IMR-90 (cell line): ENCODE results near the gene ZNRF4. TPM values are rescaled to one million over a fixed set of nuclear protein-coding genes. Genes with fewer than 3 reads are reported as not detected.

Source experiments
- ATAC-seq: fragments of 200-7000 bp; cut with Tn5 transposase; 2 replicates; pipeline ENCODE4 v1.9.1; 2020; ENCODE audit warnings: low read depth, mild to moderate bottlenecking, moderate library complexity
- BruUV-seq: library from RNA; stranded (reverse); fragments of 400-500 nt; replicated peaks from 2 replicates; lab custom pipeline; 2021; lab: Mats Ljungman, UMichigan
- CTCF ChIA-PET: fragments of 300-600 bp; formaldehyde crosslinking; extraction: SDS; loops from one replicate; lab custom pipeline; 2021; ENCODE audit warnings: antibody characterized with exemption; lab: Yijun Ruan, JAX
- POLR2A ChIA-PET: fragments of 300-600 bp; sonication (Branson Sonifier 250); formaldehyde crosslinking; loops from one replicate; lab custom pipeline; 2022; ENCODE audit warnings: antibody characterized with exemption; ENCODE audit not compliant: unreplicated experiment; lab: Charles Lee
- DNase-seq: peaks from one replicate; pipeline ENCODE4 v3.0.0; 2013
- H2AFZ ChIP-seq: replicated peaks from 2 replicates; pipeline ENCODE3; 2013; ENCODE audit warnings: low read length, mild to moderate bottlenecking; ENCODE audit not compliant: poor library complexity
- H2AK5ac ChIP-seq: 2 replicates; pipeline ENCODE4 v1.6.1; 2013; ENCODE audit warnings: low read depth, low read length, inconsistent platforms
- H2AK9ac ChIP-seq: replicated peaks from 2 replicates; pipeline ENCODE3; 2013; ENCODE audit warnings: mild to moderate bottlenecking, low read depth, low read length, moderate library complexity; ENCODE audit not compliant: poor library complexity
- H2BK120ac ChIP-seq: 2 replicates; pipeline ENCODE4 v1.6.1; 2013; ENCODE audit warnings: low read depth, low read length, inconsistent platforms
- H2BK15ac ChIP-seq: 3 replicates; pipeline ENCODE4 v1.6.1; 2013; ENCODE audit warnings: low read depth, low read length, inconsistent platforms
- H2BK20ac ChIP-seq: 2 replicates; pipeline ENCODE4 v1.6.1; 2013; ENCODE audit warnings: low read depth, mild to moderate bottlenecking, inconsistent platforms, low read length, moderate library complexity
- H2BK5ac ChIP-seq: 2 replicates; pipeline ENCODE4 v1.6.1; 2013; ENCODE audit warnings: mild to moderate bottlenecking, low read depth, low read length, inconsistent platforms; ENCODE audit not compliant: poor library complexity, severe bottlenecking
- H3K14ac ChIP-seq: replicated peaks from 2 replicates; pipeline ENCODE4 v1.6.1; 2013; ENCODE audit warnings: low read depth, low read length, inconsistent platforms
- H3K18ac ChIP-seq: 2 replicates; pipeline ENCODE4 v1.6.1; 2013; ENCODE audit warnings: low read depth, low read length, control low read depth
- H3K23ac ChIP-seq: 2 replicates; pipeline ENCODE4 v1.6.1; 2013; ENCODE audit warnings: low read depth, low read length, inconsistent platforms
- H3K27ac ChIP-seq: 2 replicates; pipeline ENCODE4 v1.5.1; 2013; ENCODE audit warnings: mild to moderate bottlenecking, control low read depth, low read length; ENCODE audit not compliant: insufficient read depth
- H3K27me3 ChIP-seq: 2 replicates; pipeline ENCODE4 v1.6.1; 2013; ENCODE audit warnings: low read length; ENCODE audit not compliant: control insufficient read depth, insufficient read depth
- H3K36me3 ChIP-seq: 2 replicates; pipeline ENCODE4 v1.6.1; 2013; ENCODE audit warnings: low read length, mixed read lengths; ENCODE audit not compliant: control insufficient read depth, insufficient read depth
- H3K4ac ChIP-seq: 2 replicates; pipeline ENCODE4 v1.6.1; 2013; ENCODE audit warnings: low read depth, low read length, inconsistent platforms
- H3K4me1 ChIP-seq: 2 replicates; pipeline ENCODE4 v1.6.1; 2013; ENCODE audit warnings: low read length, mixed read lengths; ENCODE audit not compliant: control insufficient read depth, insufficient read depth
- H3K4me2 ChIP-seq: 2 replicates; pipeline ENCODE4 v1.6.1; 2013; ENCODE audit warnings: low read depth, mild to moderate bottlenecking, control low read depth, low read length, moderate library complexity
- H3K4me3 ChIP-seq: 2 replicates; pipeline ENCODE4 v1.5.1; 2013; ENCODE audit warnings: low read depth, mild to moderate bottlenecking, control low read depth, low read length, moderate library complexity; ENCODE audit not compliant: insufficient read depth
- H3K56ac ChIP-seq: 2 replicates; pipeline ENCODE4 v1.6.1; 2013; ENCODE audit warnings: low read length, inconsistent platforms; ENCODE audit not compliant: insufficient read depth; ENCODE audit errors: extremely low read depth
- H3K79me1 ChIP-seq, 2 experiments: 2 replicates each; pipeline ENCODE4 v1.6.1; 2013; ENCODE audit warnings: low read length in 2 of 2, inconsistent platforms in 1 of 2, low read depth in 1 of 2
- H3K9ac ChIP-seq: 2 replicates; pipeline ENCODE4 v1.6.1; 2013; ENCODE audit warnings: low read depth, low read length, control low read depth
- H3K9me1 ChIP-seq: 2 replicates; pipeline ENCODE4 v1.6.1; 2013; ENCODE audit warnings: low read length, inconsistent platforms; ENCODE audit not compliant: insufficient read depth
- H3K9me3 ChIP-seq: 2 replicates; pipeline ENCODE4 v1.6.1; 2013; ENCODE audit warnings: low read length; ENCODE audit not compliant: control insufficient read depth, insufficient read depth
- H4K20me1 ChIP-seq: 2 replicates; pipeline ENCODE4 v1.6.1; 2013; ENCODE audit warnings: low read length, inconsistent platforms; ENCODE audit not compliant: insufficient read depth
- H4K5ac ChIP-seq: 2 replicates; pipeline ENCODE4 v1.6.1; 2013; ENCODE audit warnings: mild to moderate bottlenecking, low read depth, low read length, control low read depth
- H4K8ac ChIP-seq, 2 experiments: 2 replicates each; pipeline ENCODE4 v1.6.1; 2013; ENCODE audit warnings: low read depth in 2 of 2, low read length in 2 of 2, control low read depth in 1 of 2, inconsistent platforms in 1 of 2
- H4K91ac ChIP-seq: 2 replicates; pipeline ENCODE4 v1.6.1; 2013; ENCODE audit warnings: low read depth, low read length, inconsistent platforms; ENCODE audit not compliant: insufficient read depth
- BHLHE40 ChIP-seq: fragments of 150-350 bp; IDR thresholded peaks from 2 replicates; pipeline ENCODE4 v1.6.1; 2016; ENCODE audit warnings: mild to moderate bottlenecking, low read depth, low read length
- CEBPB ChIP-seq: IDR thresholded peaks from 2 replicates; pipeline ENCODE4 v1.6.1; 2012; ENCODE audit warnings: low read depth, low read length, improper control_type of control experiment
- CHD1 ChIP-seq: IDR thresholded peaks from 2 replicates; pipeline ENCODE4 v1.6.1; 2012; ENCODE audit warnings: low read depth, low read length, improper control_type of control experiment
- FOS ChIP-seq: fragments of 150-350 bp; IDR thresholded peaks from 2 replicates; pipeline ENCODE4 v1.6.1; 2016; ENCODE audit warnings: low read depth, low read length
- MAFK ChIP-seq: IDR thresholded peaks from 2 replicates; pipeline ENCODE4 v1.6.1; 2012; ENCODE audit warnings: low read depth, low read length, improper control_type of control experiment
- MAZ ChIP-seq: IDR thresholded peaks from 2 replicates; pipeline ENCODE4 v1.6.1; 2012; ENCODE audit warnings: low read depth, mild to moderate bottlenecking, low read length, improper control_type of control experiment, moderate library complexity, borderline replicate concordance
- MXI1 ChIP-seq: IDR thresholded peaks from 2 replicates; pipeline ENCODE4 v1.6.1; 2012; ENCODE audit warnings: low read depth, mild to moderate bottlenecking, low read length, moderate library complexity, borderline replicate concordance
- NFE2L2 ChIP-seq: fragments of 150-350 bp; IDR thresholded peaks from 2 replicates; pipeline ENCODE4 v1.6.1; 2016; ENCODE audit warnings: low read depth, mild to moderate bottlenecking, low read length
- POLR2A ChIP-seq: IDR thresholded peaks from 2 replicates; pipeline ENCODE4 v1.6.1; 2012; ENCODE audit warnings: mild to moderate bottlenecking, low read depth, low read length
- RAD21 ChIP-seq: IDR thresholded peaks from 2 replicates; pipeline ENCODE4 v1.6.1; 2012; ENCODE audit warnings: low read length, improper control_type of control experiment
- RCOR1 ChIP-seq: IDR thresholded peaks from 2 replicates; pipeline ENCODE4 v1.6.1; 2012; ENCODE audit warnings: mild to moderate bottlenecking, low read length, improper control_type of control experiment; ENCODE audit not compliant: insufficient replicate concordance
- RFX5 ChIP-seq: IDR thresholded peaks from 2 replicates; pipeline ENCODE4 v1.8.0; 2012; ENCODE audit warnings: low read depth, mild to moderate bottlenecking, low read length, moderate library complexity
- SMC3 ChIP-seq: fragments of 150-350 bp; IDR thresholded peaks from 2 replicates; pipeline ENCODE4 v1.6.1; 2016; ENCODE audit warnings: low read depth, mild to moderate bottlenecking, antibody characterized with exemption, low read length, moderate library complexity
- WGBS, 2 experiments: methylation state at CpG; one replicate each; pipeline versions ENCODE4 v1.1.5 to v1.1.7; 2013; ENCODE audit warnings: missing lambda C conversion rate in 2 of 2; ENCODE audit not compliant: insufficient read length in 1 of 2; ENCODE audit errors: extremely low coverage in 2 of 2; 5-methylcytosine and 5-hydroxymethylcytosine counted together
- dilution Hi-C: fragments of 300-500 bp; cut with HindIII; formaldehyde crosslinking; loops from one replicate; pipeline ENCODE4 v1.14.3; 2018; ENCODE audit warnings: low sequenced_read_pairs; ENCODE audit not compliant: unreplicated experiment
- in situ Hi-C: fragments of 300-500 bp; cut with MboI; formaldehyde crosslinking; loops from 3 replicates; pipeline ENCODE4 v1.14.3; 2019; ENCODE audit warnings: low sequenced_read_pairs, inconsistent platforms, mixed read lengths
- intact Hi-C: fragments of 100-400 bp; cut with micrococcal nuclease; formaldehyde crosslinking; loops from 2 replicates; pipeline ENCODE4 v1.10.0; 2022
- polyA plus RNA-seq, 3 experiments: library from polyadenylated mRNA; depleted of rRNA; stranded (reverse); fragments of >200 nt; gene quantifications; 2 replicates each; pipeline ENCODE4 v1.2.3, GENCODE V29; 2012; ENCODE audit warnings: low replicate concordance in 1 of 3
- total RNA-seq: library from RNA; depleted of rRNA; stranded (reverse); fragments of >200 nt; gene quantifications from 2 replicates; pipeline ENCODE4 v1.2.3, GENCODE V29; 2012
- TF ChIP-seq, protein P1 (sequence below): conservative IDR thresholded peaks from 2 replicates; pipeline ENCODE4 v1.5.1; 2012; ENCODE audit warnings: mild to moderate bottlenecking, low read depth, low read length, improper control_type of control experiment
- TF ChIP-seq, protein P2 (sequence below): fragments of 150-350 bp; IDR thresholded peaks from 2 replicates; pipeline ENCODE4 v1.6.1; 2016; ENCODE audit warnings: low read depth, mild to moderate bottlenecking, low read length, moderate library complexity, borderline replicate concordance
- TF ChIP-seq, protein P3 (sequence below): fragments of 150-350 bp; IDR thresholded peaks from 2 replicates; pipeline ENCODE4 v1.6.1; 2017; ENCODE audit warnings: mild to moderate bottlenecking, antibody characterized with exemption, low read length, low read depth

ZNRF4 gene
- total and polyA plus RNA-seq, 2 of the 4 experiments (the other 2 are of a cell fraction), result not detected

DNA sequence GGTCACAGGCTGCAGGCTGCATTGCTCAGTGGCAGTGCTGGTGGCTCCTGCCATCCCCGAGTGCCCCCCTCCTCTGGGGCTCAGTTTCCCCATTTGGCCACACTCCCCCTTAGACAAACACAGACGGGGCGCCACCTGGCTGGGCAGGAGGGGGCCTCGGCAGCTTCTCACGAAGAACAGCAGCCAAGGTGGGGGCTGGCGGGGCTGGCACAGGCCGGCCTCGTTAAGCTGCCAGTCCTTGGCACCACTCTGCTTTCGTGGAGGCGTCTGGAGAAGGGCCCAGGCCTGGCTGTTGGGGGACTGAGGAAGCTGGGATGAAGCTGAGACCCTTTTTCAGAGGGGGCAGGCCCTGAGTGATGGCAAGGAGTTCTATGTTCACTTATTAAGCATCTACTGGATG is 3.7 kb upstream of the ZNRF4 start:
- H3K9me3 ChIP-seq, result peaks cover 5% of the 10 kb centered on the region; the same call in 1 of the 2 replicates
- H2BK5ac ChIP-seq, result no peak overlapping the region
- POLR2A ChIA-PET, result no interaction called here
- H2AK9ac ChIP-seq, result no peak overlapping the region
- H3K27ac ChIP-seq, result no peak overlapping the region
- H3K79me1 ChIP-seq, result no peaks in the 10 kb centered on the region
- H2BK20ac ChIP-seq, result no peak overlapping the region
- peaks cover 20% of the 10 kb centered on the region for H3K27me3 ChIP-seq
- H3K14ac ChIP-seq, result no peak overlapping the region
- no peak overlapping the region for H2BK15ac ChIP-seq
- no peaks in the 10 kb centered on the region for H3K4me1 ChIP-seq
- H4K91ac ChIP-seq, result no peak overlapping the region
- H3K9me1 ChIP-seq, result no peaks in the 10 kb centered on the region
- CTCF ChIA-PET, result no interaction called here
- no peak overlapping the region for H4K5ac ChIP-seq
- no peak overlapping the region for H3K56ac ChIP-seq
- intact Hi-C loops (no loop called here), in situ Hi-C loops (no loop called here), dilution Hi-C loops (no loop called here)
- no CpG with 5 or more reads among the region's 10 CpGs for WGBS, 2 experiments
- no peak overlapping the region for H2BK120ac ChIP-seq
- H3K9ac ChIP-seq, result no peak overlapping the region
- no TSS peak for BruUV-seq
- no peak overlapping the region for H2AFZ ChIP-seq
- no peak overlapping the region for H3K18ac ChIP-seq
- no peak overlapping the region for H2AK5ac ChIP-seq
- DNase-seq, result no peak
- H4K20me1 ChIP-seq, result no peaks in the 10 kb centered on the region
- no peak overlapping the region for H3K4me3 ChIP-seq
- H3K36me3 ChIP-seq, result no peaks in the 10 kb centered on the region
- no peak overlapping the region for H4K8ac ChIP-seq
- no peak overlapping the region for H3K23ac ChIP-seq
- no peak for ATAC-seq
- no peak overlapping the region for H3K4me2 ChIP-seq
- no peak overlapping the region for H3K4ac ChIP-seq
- TF ChIP-seq SMC3 (no peak), MAZ (no peak), BHLHE40 (no peak), FOS (no peak), POLR2A (no peak), MAFK (no peak), NFE2L2 (no peak), CHD1 (no peak), RFX5 (no peak), CEBPB (no peak), RCOR1 (no peak), MXI1 (no peak), RAD21 (no peak)
- TF ChIP-seq, protein P1, sequence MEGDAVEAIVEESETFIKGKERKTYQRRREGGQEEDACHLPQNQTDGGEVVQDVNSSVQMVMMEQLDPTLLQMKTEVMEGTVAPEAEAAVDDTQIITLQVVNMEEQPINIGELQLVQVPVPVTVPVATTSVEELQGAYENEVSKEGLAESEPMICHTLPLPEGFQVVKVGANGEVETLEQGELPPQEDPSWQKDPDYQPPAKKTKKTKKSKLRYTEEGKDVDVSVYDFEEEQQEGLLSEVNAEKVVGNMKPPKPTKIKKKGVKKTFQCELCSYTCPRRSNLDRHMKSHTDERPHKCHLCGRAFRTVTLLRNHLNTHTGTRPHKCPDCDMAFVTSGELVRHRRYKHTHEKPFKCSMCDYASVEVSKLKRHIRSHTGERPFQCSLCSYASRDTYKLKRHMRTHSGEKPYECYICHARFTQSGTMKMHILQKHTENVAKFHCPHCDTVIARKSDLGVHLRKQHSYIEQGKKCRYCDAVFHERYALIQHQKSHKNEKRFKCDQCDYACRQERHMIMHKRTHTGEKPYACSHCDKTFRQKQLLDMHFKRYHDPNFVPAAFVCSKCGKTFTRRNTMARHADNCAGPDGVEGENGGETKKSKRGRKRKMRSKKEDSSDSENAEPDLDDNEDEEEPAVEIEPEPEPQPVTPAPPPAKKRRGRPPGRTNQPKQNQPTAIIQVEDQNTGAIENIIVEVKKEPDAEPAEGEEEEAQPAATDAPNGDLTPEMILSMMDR, result no peak
- TF ChIP-seq, protein P2, sequence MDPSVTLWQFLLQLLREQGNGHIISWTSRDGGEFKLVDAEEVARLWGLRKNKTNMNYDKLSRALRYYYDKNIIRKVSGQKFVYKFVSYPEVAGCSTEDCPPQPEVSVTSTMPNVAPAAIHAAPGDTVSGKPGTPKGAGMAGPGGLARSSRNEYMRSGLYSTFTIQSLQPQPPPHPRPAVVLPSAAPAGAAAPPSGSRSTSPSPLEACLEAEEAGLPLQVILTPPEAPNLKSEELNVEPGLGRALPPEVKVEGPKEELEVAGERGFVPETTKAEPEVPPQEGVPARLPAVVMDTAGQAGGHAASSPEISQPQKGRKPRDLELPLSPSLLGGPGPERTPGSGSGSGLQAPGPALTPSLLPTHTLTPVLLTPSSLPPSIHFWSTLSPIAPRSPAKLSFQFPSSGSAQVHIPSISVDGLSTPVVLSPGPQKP, result no peak
- TF ChIP-seq, protein P3, sequence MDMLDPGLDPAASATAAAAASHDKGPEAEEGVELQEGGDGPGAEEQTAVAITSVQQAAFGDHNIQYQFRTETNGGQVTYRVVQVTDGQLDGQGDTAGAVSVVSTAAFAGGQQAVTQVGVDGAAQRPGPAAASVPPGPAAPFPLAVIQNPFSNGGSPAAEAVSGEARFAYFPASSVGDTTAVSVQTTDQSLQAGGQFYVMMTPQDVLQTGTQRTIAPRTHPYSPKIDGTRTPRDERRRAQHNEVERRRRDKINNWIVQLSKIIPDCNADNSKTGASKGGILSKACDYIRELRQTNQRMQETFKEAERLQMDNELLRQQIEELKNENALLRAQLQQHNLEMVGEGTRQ, result no peak
